HFFc6 (cell line): ENCODE data around the gene RHOB. TPM values are rescaled to one million over a fixed set of nuclear protein-coding genes. Genes with fewer than 3 reads are reported as not detected.

Experiments used
- DNase-seq: peaks from one replicate; pipeline ENCODE4 v3.0.0-alpha.2; 2018
- H3K27ac Mint-ChIP-seq: 2 replicates; pipeline ENCODE4 v1.8.0; 2020; ENCODE audit warnings: mild to moderate bottlenecking, mixed read lengths
- H3K27me3 Mint-ChIP-seq: 2 replicates; pipeline ENCODE4 v1.8.0; 2021; ENCODE audit warnings: mild to moderate bottlenecking, moderate library complexity, mixed read lengths; ENCODE audit not compliant: insufficient read depth
- H3K36me3 Mint-ChIP-seq: 2 replicates; pipeline ENCODE4 v1.8.0; 2021; ENCODE audit warnings: low read depth, mixed read lengths
- H3K4me1 Mint-ChIP-seq: 2 replicates; pipeline ENCODE4 v1.8.0; 2020; ENCODE audit warnings: low read depth, mixed read lengths
- H3K4me3 Mint-ChIP-seq: 2 replicates; pipeline ENCODE4 v1.8.0; 2020; ENCODE audit warnings: mild to moderate bottlenecking, moderate library complexity, mixed read lengths
- H3K9me3 Mint-ChIP-seq: 2 replicates; pipeline ENCODE4 v1.8.0; 2020; ENCODE audit warnings: mild to moderate bottlenecking, mixed read lengths
- total RNA-seq, 6 experiments: library from RNA; stranded (reverse); fragmentation: NEBNext Ultra II Directional; extraction: Animal tissue kit (Norgen Biotek cat#: 25700); gene quantifications; 2 replicates in 1 of 6; 3 replicates in 5 of 6; pipeline ENCODE4 v1.2.3, GENCODE V29; 2021
- TF ChIP-seq, protein P1 (sequence below): fragments of 200-600 bp; sonication (generic); IDR thresholded peaks from 2 replicates; pipeline ENCODE4 v1.5.0; 2021; ENCODE audit warnings: antibody characterized with exemption, mild to moderate bottlenecking

RHOB gene
- total RNA-seq, 6 experiments from 2014 or later = 128 to 146 (median 133) TPM

- peak overlapping the region; percentile 89 for H3K4me3 Mint-ChIP-seq
- peak; percentile 90 for DNase-seq
- TF ChIP-seq, protein P1, sequence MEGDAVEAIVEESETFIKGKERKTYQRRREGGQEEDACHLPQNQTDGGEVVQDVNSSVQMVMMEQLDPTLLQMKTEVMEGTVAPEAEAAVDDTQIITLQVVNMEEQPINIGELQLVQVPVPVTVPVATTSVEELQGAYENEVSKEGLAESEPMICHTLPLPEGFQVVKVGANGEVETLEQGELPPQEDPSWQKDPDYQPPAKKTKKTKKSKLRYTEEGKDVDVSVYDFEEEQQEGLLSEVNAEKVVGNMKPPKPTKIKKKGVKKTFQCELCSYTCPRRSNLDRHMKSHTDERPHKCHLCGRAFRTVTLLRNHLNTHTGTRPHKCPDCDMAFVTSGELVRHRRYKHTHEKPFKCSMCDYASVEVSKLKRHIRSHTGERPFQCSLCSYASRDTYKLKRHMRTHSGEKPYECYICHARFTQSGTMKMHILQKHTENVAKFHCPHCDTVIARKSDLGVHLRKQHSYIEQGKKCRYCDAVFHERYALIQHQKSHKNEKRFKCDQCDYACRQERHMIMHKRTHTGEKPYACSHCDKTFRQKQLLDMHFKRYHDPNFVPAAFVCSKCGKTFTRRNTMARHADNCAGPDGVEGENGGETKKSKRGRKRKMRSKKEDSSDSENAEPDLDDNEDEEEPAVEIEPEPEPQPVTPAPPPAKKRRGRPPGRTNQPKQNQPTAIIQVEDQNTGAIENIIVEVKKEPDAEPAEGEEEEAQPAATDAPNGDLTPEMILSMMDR = no peak
- H3K27me3 Mint-ChIP-seq = peaks cover 23% of the 10 kb centered on the region
- H3K27ac Mint-ChIP-seq = peak overlapping the region; percentile 81
- peaks cover 22% of the 10 kb centered on the region for H3K36me3 Mint-ChIP-seq
- peaks cover 4% of the 10 kb centered on the region; the same call in 1 of the 2 replicates for H3K9me3 Mint-ChIP-seq
- peaks cover 29% of the 10 kb centered on the region for H3K4me1 Mint-ChIP-seq
These were observed 3.5 kb downstream of the RHOB start for GRCh38 chr2:20450201-20450999.

DNA sequence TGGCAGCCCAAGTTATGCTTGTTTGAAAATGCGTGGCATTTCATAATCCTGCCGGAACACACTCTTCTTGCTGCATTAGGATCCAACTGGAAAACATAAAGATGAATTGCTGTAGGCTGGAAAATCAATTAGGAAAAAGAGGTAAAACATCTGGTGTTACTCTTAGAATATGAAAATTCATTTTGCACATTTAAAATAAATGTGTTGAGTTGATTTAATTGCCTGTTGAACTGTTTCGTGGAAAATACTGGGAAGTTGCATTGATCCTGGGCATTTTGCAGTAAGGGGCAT, 4.1 kb downstream of the RHOB start:
- Mint-ChIP-seq H3K4me1 (peaks cover 34% of the 10 kb centered on the region), H3K4me3 (peak overlapping the region; percentile 89), H3K9me3 (peaks cover 4% of the 10 kb centered on the region; the same call in 1 of the 2 replicates), H3K27me3 (peaks cover 23% of the 10 kb centered on the region), H3K27ac (peak overlapping the region; percentile 81), H3K36me3 (peaks cover 22% of the 10 kb centered on the region)
- no peak for DNase-seq
- TF ChIP-seq, protein P1 = no peak

DNA sequence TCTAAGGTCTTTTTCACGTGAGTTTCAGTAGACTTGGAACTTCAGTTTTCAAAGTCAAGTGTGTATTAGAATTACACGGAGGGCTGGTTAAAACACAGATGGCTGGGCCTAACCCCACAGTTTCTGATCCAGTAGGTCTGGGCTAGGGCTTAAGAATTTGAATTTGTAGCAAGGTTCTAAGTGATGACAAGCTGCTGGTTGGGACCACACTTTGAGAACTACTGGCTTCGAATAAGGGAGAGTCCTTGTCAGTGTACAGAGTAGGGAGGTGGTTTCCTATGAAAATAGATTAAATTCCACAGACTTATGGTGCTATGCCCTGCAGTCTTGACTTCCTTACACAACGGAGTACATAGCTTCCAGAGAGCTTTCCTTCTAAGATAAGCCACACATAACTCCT, 4.5 kb downstream of the RHOB start:
- H3K4me1 Mint-ChIP-seq = peaks cover 38% of the 10 kb centered on the region
- TF ChIP-seq, protein P1 = no peak
- peaks cover 23% of the 10 kb centered on the region for H3K27me3 Mint-ChIP-seq
- H3K9me3 Mint-ChIP-seq = peaks cover 4% of the 10 kb centered on the region; the same call in 1 of the 2 replicates
- peaks cover 22% of the 10 kb centered on the region for H3K36me3 Mint-ChIP-seq
- peak; percentile 40 for DNase-seq
- H3K27ac Mint-ChIP-seq = peak overlapping the region; percentile 81
- H3K4me3 Mint-ChIP-seq = peak overlapping the region; percentile 89; the same call in 1 of the 2 replicates

DNA sequence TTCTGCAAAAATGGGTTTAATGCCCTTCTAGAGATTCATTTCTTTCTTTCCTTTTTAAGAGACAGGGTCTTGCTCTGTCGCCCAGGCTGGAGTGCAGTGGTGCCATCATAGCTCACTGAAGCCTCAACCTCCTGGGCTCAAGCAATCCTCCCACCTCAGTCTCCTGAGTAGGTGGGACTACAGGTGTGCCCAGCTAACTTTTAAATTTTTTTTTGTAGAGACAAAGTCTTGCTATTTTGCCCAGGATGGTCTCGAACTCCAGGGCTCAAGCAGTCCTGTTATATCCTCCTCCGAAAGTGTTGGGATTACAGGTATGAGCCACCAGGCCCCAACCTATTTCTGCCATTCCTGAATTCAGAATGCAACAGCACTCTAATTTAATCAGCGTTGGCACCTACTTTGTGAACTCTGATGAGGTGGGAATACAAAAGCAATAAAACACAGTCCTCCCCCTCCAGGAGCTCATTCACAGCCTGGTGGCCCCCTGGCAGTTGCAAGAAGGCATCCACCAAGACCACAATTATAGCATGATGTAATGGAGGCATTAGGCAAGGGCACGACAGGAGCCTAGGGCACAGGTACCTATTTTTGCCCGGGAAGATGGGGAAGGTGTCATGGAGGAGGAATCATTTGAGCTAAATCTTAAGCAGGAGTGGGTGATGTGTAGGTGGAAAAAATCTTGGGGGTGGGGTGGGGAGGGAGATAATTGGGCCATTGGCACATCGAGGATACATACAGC, 5.1 kb downstream of the RHOB start:
- Mint-ChIP-seq H3K4me3 (peak overlapping the region; percentile 89), H3K27me3 (peaks cover 23% of the 10 kb centered on the region), H3K9me3 (peaks cover 4% of the 10 kb centered on the region; the same call in 1 of the 2 replicates), H3K4me1 (peaks cover 44% of the 10 kb centered on the region), H3K27ac (peak overlapping the region; percentile 81; the same call in 1 of the 2 replicates), H3K36me3 (peaks cover 22% of the 10 kb centered on the region)
- TF ChIP-seq, protein P1 = no peak
- no peak for DNase-seq

DNA sequence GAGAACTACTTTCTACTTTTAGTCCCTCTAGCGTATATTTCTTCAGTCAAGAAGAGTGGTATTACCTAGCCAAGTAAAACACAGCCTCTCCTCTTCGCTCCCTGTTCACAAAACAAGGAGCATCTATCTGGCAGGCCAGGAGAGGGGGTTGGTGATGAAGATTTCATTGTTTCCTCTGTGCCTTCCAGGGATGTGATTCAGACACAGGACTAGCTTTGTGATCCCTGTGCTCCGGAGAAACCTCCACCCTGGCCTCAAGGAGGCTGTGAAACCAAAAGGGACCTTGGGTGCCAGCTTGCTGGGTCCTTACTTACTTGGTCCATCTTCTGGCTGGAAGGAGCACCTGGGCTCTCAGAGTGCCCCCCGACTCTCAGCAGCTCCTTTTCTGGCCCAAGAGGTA, 5.7 kb downstream of the RHOB start:
- Mint-ChIP-seq H3K27me3 (peaks cover 21% of the 10 kb centered on the region), H3K27ac (no peak overlapping the region), H3K36me3 (peaks cover 20% of the 10 kb centered on the region), H3K9me3 (peaks cover 2% of the 10 kb centered on the region; the same call in 1 of the 2 replicates), H3K4me1 (peaks cover 50% of the 10 kb centered on the region), H3K4me3 (no peak overlapping the region; the same call in 1 of the 2 replicates)
- TF ChIP-seq, protein P1 = peak; percentile 40; the same call in 1 of the 2 replicates
- DNase-seq = no peak
